ENCODE measurements around the gene NFKB2. TPM values are rescaled to one million over a fixed set of nuclear protein-coding genes. Genes with fewer than 3 reads are reported as not detected.
A peak's percentile ranks its signal among the peaks of the same experiment; 100 is the strongest.

NFKB2 gene
- total and polyA plus RNA-seq, 2 of the 8 experiments (the other 6 are each of a cell fraction or from before 2014, with no cell fraction given) = 20.4 to 31.4 TPM

DNA sequence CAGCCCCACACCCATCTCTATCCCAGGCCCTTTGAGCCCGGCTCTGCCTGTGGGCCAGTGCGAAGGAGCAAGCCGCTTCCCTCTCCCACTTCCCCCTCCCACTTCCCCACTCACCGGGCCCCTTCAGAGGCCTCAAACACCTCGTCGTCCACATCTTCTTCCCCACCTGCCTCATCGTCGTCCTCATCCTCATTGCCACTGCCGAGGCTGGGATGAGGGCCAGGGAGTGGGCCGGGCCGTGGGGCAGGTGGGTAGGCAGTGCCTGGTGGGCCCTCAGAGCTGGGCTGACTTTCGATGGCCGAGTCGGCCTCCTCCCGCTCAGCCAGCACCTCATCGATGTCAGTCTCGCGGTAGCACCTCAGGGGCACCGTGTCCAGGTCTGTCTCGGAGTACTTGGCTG lies 19.2 kb downstream of the NFKB2 start:
- H3K27me3 ChIP-seq (replicated peaks in 1 of 4; ENCODE audit: control insufficient read depth in 3 of 4, extremely low read depth in 1 of 4, insufficient read depth in 3 of 4, low read length in 3 of 4) = peaks cover 8 to 28% (median 27%) of the 10 kb centered on the region in 4 experiments
- POLR2A ChIA-PET (ENCODE audit: partially characterized antibody) = interaction anchor here (0.7 to 1.0 kb wide), 2 partner anchors 18 to 47 kb away, joined by 3 to 5 read pairs; partner anchors contain the start of gene CUEDC2
- peak overlapping the region in 1 of 4 experiments; percentile 15; a peak in 1 of 7 replicates for H3K9ac ChIP-seq (replicated peaks in 1 of 4; ENCODE audit: extremely low read depth in 1 of 4, low read depth in 3 of 4, low read length in 3 of 4)

More for the DNA sequence above, 19.2 kb downstream of the NFKB2 start:
- FAIRE-seq (no peak), DNase-seq (ENCODE audit: low read depth in 1 of 2, low spot score in 2 of 2) (no peak)
- Histone ChIP-seq H2BK5ac (ENCODE audit: low read depth, low read length) (no peak overlapping the region), H3K23ac (ENCODE audit: insufficient read length) (no peak overlapping the region), H3K4me1 (replicated peaks in 1 of 4; ENCODE audit: control insufficient read depth in 3 of 4, insufficient read depth in 4 of 4, low read length in 3 of 4) (peaks cover 9 to 34% (median 17%) of the 10 kb centered on the region in 4 experiments), H4K8ac (ENCODE audit: extremely low read depth, insufficient read depth, low read length) (no peak overlapping the region), H2AFZ (ENCODE audit: low read length) (no peak overlapping the region), H4K5ac (ENCODE audit: insufficient read length, low read depth, low read length) (no peak overlapping the region), H3K4me3 (ENCODE audit: extremely low read depth in 1 of 4, insufficient read depth in 2 of 4, low read depth in 3 of 4, low read length in 4 of 4) (no peak overlapping the region), H3K56ac (replicated peaks; ENCODE audit: insufficient read length, low read depth, low read length) (no peak overlapping the region), H3K18ac (ENCODE audit: extremely low read depth, low read length) (no peak overlapping the region), H2BK120ac (replicated peaks; ENCODE audit: low read depth, low read length) (no peak overlapping the region), H3K14ac (ENCODE audit: insufficient read length) (no peak overlapping the region), H3K4me2 (ENCODE audit: insufficient read depth in 1 of 2, low read depth in 2 of 2, low read length in 2 of 2) (no peak overlapping the region), H3K4ac (replicated peaks; ENCODE audit: insufficient read length, low read depth, low read length) (no peak overlapping the region), H3K79me1 (ENCODE audit: low read depth, low read length) (no peaks in the 10 kb centered on the region), H3K36me3 (ENCODE audit: control insufficient read depth in 2 of 4, insufficient read depth in 4 of 4, low read length in 3 of 4) (no peaks in the 10 kb centered on the region), H3K27ac (ENCODE audit: low read depth, low read length) (no peak overlapping the region), H3K79me2 (ENCODE audit: control insufficient read depth in 1 of 2, insufficient read depth in 2 of 2, low read length in 2 of 2) (no peaks in the 10 kb centered on the region), H3K23me2 (ENCODE audit: low read depth, low read length) (peaks cover 26% of the 10 kb centered on the region), H3K9me3 (ENCODE audit: insufficient read depth in 2 of 2, low read depth in 1 of 2, low read length in 1 of 2) (no peaks in the 10 kb centered on the region), H2BK12ac (ENCODE audit: low read depth, low read length) (no peak overlapping the region), H2BK20ac (ENCODE audit: low read length) (no peak overlapping the region), H4K20me1 (replicated peaks in 1 of 2; ENCODE audit: control insufficient read depth in 1 of 2, insufficient read depth in 2 of 2, low read length in 2 of 2) (no peaks in the 10 kb centered on the region), H4K91ac (replicated peaks; ENCODE audit: insufficient read length, low read length) (no peak overlapping the region), H2AK5ac (ENCODE audit: low read depth, low read length) (no peak overlapping the region), H2BK15ac (ENCODE audit: low read length) (no peak overlapping the region)
- CTCF ChIA-PET (ENCODE audit: partially characterized antibody) = interaction anchor here (1.1 to 10.1 kb wide), 4 partner anchors 15 to 184 kb away, joined by 3 to 205 read pairs (median 4); partner anchors contain the start of gene NFKB2
- no peak for TF ChIP-seq BRCA1 (IDR thresholded peaks at IDR 0.05; ENCODE audit: low read depth, low read length)
- TF ChIP-seq HDAC2 (IDR thresholded peaks at IDR 0.05; ENCODE audit: borderline replicate concordance in 1 of 2, low read depth in 2 of 2, low read length in 2 of 2) = no peak
- TF ChIP-seq SUZ12 (IDR thresholded peaks at IDR 0.05; ENCODE audit: low read length) = no peak
- TF ChIP-seq GABPA (IDR thresholded peaks at IDR 0.05; ENCODE audit: borderline replicate concordance, insufficient read depth, low read length) = no peak
- no peak for TF ChIP-seq CHD2 (IDR thresholded peaks at IDR 0.05; ENCODE audit: low read length)
- 92% methylated on average over 16 of the region's 20 CpGs; no CpG with 5 or more reads in 1 of the 2 experiments for WGBS, 2 experiments (ENCODE audit: extremely low coverage in 1 of 2, insufficient coverage in 1 of 2, insufficient read length in 1 of 2, insufficient replicate concordance in 2 of 2, low coverage in 1 of 2, low lambda C conversion rate in 2 of 2, missing lambda C conversion rate in 1 of 2)
